Mammary epithelial cell (primary cell): ENCODE data around the gene HRCT1.

Source experiments
- CTCF ChIP-seq, 2 donors: IDR thresholded peaks in 1 of 2; conservative IDR thresholded peaks in 1 of 2; 2 replicates each; pipeline ENCODE4 v1.5.1; 2011 to 2012; ENCODE audit warnings: inconsistent platforms in 2 of 2, low read length in 2 of 2, mild to moderate bottlenecking in 2 of 2, control low read depth in 1 of 2, low read depth in 1 of 2; ENCODE audit not compliant: insufficient read depth in 1 of 2; ENCODE audit errors: extremely low read depth in 1 of 2
- EZH2 ChIP-seq: IDR thresholded peaks from 2 replicates; pipeline ENCODE4 v1.6.1; 2012; ENCODE audit warnings: low read length, inconsistent platforms, borderline replicate concordance

DNA sequence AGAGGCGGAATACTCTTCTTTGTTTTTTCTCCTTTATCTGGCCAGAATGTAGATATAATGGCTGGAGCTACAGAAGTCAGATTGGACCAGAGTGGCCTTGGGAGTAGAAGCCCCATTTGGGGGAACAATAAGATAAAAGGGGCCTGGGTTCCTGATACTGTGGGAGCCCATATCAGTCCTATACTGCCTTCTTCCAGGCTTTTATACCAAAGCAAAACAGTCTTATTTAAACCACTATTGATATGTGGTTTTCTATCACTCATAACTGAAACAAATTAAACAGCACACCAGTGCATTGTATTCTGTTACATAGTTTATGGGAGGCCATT lies 17.6 kb downstream of the HRCT1 start:
- TF ChIP-seq CTCF (conservative IDR thresholded peaks at IDR 0.05 in 1 of 2, IDR thresholded peaks at IDR 0.05 in 1 of 2; ENCODE audit: extremely low read depth in 1 of 2, insufficient read depth in 1 of 2, low read depth in 1 of 2, low read length in 2 of 2) (no peak), EZH2 (no peak)
